Germinal center (tissue), 1 donor: ENCODE results near the gene ZNF865.

Experiments used
- DNase-seq: peaks from one replicate; pipeline ENCODE4 v3.0.0; 2012; ENCODE audit warnings: mixed read lengths, low spot score

The ZNF865 gene

DNA sequence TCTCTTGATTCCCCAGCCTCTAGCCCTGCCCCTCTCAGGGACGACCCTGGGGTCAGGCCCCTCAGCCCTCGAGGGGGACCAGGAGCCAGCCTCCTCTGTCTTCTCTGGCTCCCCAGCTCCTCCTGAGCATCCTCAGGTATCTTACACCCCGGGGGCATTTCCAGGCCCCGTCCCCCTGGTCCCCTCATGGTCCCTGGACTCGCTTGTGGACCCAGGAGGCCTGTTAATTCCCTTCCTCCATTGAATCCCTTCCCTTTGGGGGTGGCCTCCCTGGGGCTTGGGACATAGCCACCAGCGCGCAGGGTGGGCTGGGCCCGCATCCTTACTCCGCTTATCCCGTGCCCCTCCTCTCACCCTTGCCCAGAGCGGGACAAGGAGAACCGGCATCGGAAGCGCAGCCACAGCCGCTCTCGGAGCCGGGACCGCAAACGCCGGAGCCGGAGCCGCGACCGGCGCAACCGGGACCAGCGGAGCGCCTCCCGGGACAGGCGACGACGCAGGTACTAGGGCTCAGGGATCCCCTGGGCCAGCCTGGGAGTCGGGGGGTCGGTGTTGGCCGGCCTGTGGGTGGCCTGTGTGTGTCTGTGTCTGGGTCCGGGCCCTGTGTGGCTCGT, 53.5 kb downstream of the ZNF865 start:
- no peak for DNase-seq

DNA sequence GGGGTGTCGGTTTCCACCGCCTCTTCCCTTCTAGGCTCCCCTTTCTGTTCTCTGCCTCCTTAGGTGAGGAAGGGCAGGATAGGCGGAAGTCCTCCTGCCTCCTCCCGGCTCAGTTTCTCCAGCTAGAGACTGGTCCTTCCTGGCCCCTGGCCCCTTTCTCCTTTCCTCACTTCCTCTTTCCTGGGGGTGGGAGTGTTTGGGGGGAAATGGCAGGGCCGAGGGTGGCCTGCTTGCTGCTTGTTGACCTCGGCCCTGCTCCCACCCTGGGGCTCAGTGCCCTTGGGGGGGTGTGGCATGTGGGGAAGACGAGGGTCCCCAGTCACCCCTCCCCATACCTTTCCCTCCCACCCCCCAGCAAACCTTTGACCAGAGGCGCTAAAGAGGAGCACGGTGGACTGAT, 54.4 kb downstream of the ZNF865 start:
- no peak for DNase-seq

DNA sequence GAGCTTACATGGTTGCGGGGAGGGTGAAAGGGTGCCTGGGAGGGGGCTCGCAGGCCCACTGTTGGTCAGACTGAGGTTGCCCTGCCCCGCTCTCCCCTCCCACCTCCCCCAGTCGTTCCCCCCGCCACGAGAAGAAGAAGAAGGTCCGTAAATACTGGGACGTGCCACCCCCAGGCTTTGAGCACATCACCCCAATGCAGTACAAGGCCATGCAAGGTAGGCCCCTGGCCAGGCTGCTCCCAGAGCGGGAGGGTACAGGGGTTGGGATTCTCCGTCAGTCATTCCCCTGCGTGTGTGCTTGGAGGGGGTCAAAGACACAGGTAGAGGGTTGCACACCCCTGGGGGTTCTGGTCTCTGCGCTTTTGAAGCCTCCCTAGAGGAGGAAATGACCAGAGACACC, 55.0 kb downstream of the ZNF865 start:
- no peak for DNase-seq

DNA sequence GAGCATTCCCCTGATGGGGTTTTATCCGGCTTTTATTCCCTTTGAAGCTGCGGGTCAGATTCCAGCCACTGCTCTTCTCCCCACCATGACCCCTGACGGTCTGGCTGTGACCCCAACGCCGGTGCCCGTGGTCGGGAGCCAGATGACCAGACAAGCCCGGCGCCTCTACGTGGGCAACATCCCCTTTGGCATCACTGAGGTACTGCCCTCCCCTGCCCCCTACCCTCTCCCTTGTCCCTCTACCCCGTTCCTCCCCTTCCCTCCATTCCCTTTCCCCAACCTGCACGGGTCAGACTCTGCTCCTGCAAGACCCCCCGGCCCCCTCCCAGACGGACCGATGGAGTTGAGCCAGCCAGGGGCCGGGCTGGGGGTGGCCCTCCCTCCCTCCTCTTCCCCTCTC, 55.5 kb downstream of the ZNF865 start:
- no peak for DNase-seq

DNA sequence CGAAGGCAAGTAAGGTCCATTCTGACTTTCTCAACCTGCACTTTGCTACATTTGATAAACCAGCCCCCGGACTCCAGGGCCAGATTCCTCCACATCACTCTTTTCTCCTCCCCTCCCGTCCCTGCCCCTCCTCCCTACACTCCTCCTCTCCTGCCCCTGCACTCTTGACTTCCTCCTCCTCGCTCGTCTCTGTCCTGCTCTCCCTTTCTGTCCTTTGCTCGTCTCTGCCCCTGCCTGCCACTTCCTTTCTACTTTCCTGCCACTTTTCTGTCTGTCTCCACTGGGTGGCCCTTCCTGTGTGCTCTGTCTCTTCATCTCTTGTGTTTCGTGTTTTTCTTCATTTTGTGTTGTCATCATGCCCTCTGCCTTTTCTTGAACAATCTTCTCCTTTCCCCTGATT, 56.4 kb downstream of the ZNF865 start:
- no peak for DNase-seq

DNA sequence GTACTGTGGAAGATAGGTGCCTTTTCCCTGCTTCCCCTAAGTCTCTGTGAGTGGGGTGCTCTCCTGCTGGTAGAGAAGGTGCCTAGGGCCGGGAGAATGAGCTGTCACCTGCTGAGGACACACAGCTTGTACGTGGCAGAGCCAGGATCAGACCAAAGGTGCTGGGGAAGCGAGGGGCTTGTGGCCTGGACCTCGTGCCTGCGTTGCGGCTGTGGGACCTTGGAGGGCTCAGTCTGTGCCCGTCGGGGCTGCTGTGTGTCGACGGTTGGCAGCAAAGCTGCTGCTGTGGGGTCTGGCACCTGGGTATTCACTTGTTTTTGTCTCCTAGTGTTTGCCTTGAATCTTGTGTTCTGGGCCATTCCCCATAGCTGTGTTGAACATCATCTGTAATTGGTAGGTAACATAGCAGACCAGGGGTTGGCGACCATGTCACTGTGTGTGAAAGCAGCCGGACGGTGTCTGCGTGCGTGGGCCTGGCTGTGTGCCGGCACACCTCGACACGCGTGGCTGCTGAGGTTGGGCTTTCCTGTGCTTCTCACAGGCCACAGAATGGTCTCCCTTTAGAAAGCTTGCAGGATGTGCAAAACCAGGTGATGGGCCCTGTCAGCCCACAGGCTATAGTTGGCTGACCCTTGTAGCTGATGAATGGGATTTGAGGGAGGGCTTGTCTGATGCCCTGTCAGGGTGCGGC, 58.5 kb downstream of the ZNF865 start:
- no peak for DNase-seq

DNA sequence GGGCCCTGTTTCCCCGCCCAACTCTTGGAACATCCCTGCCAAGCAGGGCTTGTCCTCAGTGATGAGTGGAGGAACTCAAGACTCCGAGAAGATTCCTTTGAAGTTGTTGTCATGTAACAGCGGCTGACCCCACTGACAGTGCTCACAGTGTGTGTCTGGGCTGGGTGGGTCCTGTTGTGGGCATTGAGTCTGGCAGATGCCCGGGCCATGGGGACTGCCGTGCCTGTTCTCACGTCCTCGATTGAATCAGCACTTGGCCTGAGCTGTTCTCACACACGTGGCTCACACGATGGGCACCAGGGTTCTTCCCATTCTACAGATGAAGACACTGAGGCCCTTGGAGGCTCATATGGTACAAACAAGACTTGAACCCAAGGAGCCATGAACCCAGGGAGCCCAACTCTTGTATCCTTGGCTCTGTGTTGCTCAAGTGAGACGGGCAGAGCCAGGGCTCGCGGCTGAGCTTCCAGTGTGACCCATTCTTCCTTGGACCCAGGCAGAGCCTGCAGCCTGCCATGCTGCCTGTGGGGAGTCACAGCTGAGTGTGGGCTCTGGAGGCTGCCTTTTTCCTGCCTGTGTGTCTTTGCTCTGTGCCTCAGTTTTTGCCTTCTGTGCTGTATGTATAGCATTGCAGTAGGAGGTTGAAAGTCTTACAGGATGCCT, 61.0 kb downstream of the ZNF865 start:
- no peak for DNase-seq
